ENCODE data around the gene GRID1.

Gene GRID1

DNA sequence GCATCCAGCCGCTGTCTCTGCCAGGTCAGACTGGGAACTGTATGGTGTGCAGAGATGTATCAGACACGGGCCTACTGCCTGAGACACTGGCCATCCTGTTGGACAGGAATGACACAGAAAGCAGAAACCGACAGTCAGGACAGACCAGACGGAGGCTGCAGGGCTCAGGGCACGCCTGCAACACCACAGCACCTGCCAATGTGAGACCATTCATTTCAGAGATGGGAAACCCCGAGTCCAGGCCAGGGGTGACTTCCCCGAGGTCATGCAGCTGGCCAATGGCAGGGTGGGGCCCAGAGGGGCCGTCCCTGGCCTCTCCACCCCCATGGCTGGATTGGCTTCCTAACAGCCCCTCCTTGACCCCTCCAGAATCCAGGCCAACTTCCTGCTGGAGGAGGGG is 34.7 kb downstream of the GRID1 start:
- in situ Hi-C loops (cut with MboI; ENCODE audit: low pct_unique_long_range_greater_than_20kb, low sequenced_read_pairs) = no loop called here
- DNase-seq = no peak

GRCh38 chr10:86330778-86331763 is 35.5 kb downstream of the GRID1 start:
- in situ Hi-C loops (cut with MboI; ENCODE audit: low pct_unique_long_range_greater_than_20kb, low sequenced_read_pairs) = no loop called here

DNA sequence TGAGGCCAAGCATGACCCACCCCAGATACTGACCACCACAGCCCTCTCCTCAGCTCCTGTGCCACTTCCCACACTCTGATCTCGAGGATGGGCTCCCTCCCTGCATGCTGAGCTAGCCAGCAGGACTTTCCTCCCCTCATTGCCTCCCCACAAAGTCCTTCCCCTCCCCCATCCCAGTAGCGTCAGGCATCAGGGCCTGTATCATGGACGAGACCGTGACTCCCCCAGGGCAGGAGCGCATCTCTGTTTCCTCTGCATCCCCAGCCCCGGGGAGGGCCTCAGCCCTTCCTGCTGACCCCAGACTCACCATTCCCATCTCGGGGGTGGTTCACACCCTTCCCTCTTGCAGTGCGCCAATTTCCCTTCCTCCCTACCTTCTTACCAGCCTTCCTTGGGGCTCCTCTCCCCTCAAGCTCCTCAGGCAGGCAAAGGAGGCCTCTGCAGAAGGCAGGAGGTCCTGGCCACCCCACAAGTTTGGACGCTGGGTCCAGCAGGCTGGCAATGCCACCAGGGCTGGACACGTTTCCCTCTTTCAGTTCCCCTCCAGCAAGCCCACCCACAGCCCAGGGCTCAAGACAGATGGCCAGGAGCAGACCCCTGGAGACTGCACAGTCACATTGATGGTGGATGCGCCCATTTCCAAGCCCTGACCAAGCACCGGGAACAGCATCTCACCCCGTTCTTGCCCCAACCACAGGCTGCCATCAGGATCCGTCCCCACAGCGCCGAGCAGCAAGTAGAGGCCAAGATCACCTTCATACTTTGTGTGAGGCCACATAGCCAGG is 36.5 kb downstream of the GRID1 start:
- DNase-seq = no peak
- in situ Hi-C loops (cut with MboI; ENCODE audit: low pct_unique_long_range_greater_than_20kb, low sequenced_read_pairs) = no loop called here

More at GRCh38 chr10:86330778-86331763, 35.5 kb downstream of the GRID1 start:
- no peak for DNase-seq

DNA sequence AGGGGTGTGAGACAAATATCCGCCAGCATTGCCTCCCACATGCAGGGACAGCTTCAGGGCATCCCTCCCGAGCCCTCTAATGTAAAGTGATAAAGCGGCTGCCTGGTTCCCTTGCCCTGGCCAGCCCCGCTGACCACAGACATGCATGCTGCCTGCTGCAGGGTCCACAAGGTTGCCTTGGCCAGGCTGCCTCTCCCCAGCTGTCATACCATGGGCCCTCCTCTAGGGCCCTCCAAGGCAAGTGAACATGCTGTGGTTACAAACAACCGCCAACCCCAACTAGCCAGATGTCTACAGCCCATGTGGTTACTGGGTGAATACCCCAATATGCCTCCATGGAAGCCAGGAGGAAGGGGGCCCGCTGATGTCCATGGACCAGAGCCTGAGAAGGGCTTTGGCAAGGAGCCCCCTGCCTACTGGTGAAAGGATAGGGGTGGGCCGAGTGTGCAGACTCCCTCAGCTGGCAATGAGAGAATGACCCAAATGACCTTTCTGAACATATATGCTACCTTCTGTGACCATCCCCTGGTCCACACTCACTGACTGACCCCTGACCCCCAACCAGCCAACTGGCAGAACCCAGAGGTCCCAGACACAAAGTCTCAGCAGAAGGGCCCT is 37.4 kb downstream of the GRID1 start:
- no peak for DNase-seq
- in situ Hi-C loops (cut with MboI; ENCODE audit: low pct_unique_long_range_greater_than_20kb, low sequenced_read_pairs) = no loop called here

DNA sequence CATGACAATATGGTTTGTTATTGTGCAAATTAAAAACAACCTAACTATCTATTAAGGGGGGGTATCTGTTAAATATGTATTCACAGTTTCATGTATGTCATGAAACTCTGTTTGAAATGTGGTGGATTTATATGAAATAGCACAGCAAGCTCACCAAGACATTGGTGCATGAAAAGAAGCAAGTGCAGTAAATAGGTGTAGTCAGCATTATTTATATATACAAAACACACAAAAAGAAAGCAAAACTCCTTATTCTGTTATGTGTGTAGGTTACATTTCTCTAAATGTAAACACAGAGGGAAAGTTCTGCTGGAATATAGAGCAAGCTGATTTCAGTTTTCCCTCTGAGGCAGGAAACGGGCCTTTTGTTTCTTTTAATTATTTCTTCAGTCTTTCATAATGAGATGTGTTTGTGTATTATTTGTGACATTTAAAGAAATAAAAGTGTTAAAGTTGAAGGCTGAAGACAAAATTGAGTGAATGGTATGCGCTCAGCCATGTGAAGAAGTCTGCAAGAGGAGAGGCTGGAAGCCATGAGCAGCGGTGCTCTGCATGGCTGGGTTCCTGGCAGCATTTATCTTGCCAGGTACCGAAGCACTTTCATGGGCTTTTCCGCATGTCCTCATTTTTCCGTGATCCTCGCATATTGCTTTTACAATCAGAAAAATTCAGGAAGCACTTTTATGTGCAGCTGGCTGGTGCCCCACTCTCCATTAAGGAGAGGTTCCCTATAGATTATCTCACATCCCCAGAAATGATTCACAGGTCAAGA is 38.5 kb downstream of the GRID1 start:
- DNase-seq = no peak
- in situ Hi-C loops (cut with MboI; ENCODE audit: low pct_unique_long_range_greater_than_20kb, low sequenced_read_pairs) = no loop called here

GRCh38 chr10:86325158-86325557 is 41.4 kb downstream of the GRID1 start:
- in situ Hi-C loops (cut with MboI; ENCODE audit: low pct_unique_long_range_greater_than_20kb, low sequenced_read_pairs) = no loop called here
- DNase-seq = no peak

GRCh38 chr10:86321568-86321967 is 45.0 kb downstream of the GRID1 start:
- in situ Hi-C loops (cut with MboI; ENCODE audit: low pct_unique_long_range_greater_than_20kb, low sequenced_read_pairs) = no loop called here
- no peak for DNase-seq

GRCh38 chr10:86319676-86320075 is 46.9 kb downstream of the GRID1 start:
- in situ Hi-C loops (cut with MboI; ENCODE audit: low pct_unique_long_range_greater_than_20kb, low sequenced_read_pairs) = no loop called here
- DNase-seq = no peak

DNA sequence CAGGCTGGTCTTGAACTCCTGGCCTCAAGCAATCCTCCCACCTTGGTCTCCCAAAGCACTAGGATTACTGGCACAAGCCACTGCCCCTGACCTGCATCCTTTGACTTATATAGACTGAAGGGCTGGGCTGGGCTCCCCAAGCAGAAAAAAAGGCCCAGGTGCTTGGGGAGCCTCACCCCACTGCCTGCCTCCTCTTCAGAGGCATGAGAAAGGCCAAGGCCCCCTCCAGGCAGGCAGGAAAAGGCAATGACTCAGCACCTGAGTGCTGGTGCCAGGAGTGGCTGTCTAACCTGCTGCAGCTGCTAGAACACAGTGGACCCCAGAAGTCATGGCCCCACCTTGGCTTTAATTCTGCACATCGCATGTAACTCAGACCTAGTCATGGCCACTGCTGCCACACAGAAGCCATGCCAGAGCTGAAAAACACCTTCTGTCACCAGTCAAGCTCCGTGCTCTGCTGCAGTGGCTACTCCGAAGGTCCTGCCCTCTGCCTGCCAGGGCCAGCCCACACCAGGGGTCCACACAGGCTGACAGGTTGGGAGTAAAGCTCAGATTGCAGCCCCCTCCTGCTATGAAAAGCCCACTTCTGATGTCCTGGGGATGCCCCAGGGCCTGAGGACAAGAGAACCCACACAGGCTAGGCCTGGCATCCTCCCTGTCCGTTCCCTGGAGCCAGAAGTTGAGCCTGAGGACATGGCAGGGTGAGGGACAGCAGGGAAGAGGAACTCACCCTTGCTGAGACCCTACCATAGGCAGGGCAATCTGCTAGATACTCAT is 48.5 kb downstream of the GRID1 start:
- no peak for DNase-seq

DNA sequence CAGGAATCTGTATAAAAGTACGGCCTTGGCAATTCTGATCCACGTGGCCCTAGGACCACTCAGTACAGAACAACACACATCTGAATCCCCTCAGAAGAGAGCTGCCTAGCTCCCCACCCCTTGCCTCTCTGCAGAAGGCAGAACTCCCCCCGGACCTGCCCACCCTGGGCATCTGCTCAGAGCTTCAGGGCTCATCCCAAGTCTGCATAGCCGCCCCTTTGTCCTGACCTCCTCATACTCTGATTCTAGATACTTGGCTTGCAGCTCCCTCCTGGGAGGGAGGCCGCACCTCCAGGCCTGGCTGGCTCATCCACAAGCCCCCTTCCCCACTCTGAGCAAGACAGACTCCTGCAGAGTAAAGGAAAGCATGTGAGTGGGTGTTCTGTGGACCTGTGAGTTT is 49.6 kb downstream of the GRID1 start:
- DNase-seq = no peak
- in situ Hi-C loops (cut with MboI; ENCODE audit: low pct_unique_long_range_greater_than_20kb, low sequenced_read_pairs) = no loop called here

More for the DNA sequence above, 48.5 kb downstream of the GRID1 start:
- in situ Hi-C loops (cut with MboI; ENCODE audit: low pct_unique_long_range_greater_than_20kb, low sequenced_read_pairs) = no loop called here

- no peak for DNase-seq
- in situ Hi-C loops (cut with MboI; ENCODE audit: low pct_unique_long_range_greater_than_20kb, low sequenced_read_pairs) = no loop called here
These were observed 50.2 kb downstream of the GRID1 start for GRCh38 chr10:86316274-86316835.

GRCh38 chr10:86315549-86315942 is 51.0 kb downstream of the GRID1 start:
- in situ Hi-C loops (cut with MboI; ENCODE audit: low pct_unique_long_range_greater_than_20kb, low sequenced_read_pairs) = no loop called here
- DNase-seq = no peak

GRCh38 chr10:86314616-86315548 is 51.7 kb downstream of the GRID1 start:
- in situ Hi-C loops (cut with MboI; ENCODE audit: low pct_unique_long_range_greater_than_20kb, low sequenced_read_pairs) = no loop called here
- DNase-seq = no peak

DNA sequence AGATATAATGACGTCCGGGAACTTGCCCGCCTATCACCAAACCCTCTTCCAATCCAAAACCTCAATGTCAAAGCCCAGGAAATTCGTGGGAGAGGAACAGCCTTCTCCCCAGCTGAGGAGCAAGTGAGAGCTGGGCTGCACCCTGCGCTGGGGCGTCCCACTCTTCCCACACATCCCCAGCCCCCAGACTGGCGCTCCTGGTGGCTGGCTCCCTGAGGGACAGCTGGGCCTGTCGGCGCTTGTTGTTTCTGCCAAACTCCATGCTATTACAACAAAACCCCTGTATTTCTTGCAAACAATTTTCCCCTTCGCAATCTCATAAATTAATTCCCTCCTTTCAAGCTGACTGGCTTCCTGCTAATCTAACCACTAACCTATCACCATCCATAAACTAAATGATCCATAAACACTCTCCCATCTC is 53.0 kb downstream of the GRID1 start:
- in situ Hi-C loops (cut with MboI; ENCODE audit: low pct_unique_long_range_greater_than_20kb, low sequenced_read_pairs) = no loop called here
- no peak for DNase-seq

GRCh38 chr10:86312701-86313270 is 53.8 kb downstream of the GRID1 start:
- in situ Hi-C loops (cut with MboI; ENCODE audit: low pct_unique_long_range_greater_than_20kb, low sequenced_read_pairs) = no loop called here
- DNase-seq = no peak

- in situ Hi-C loops (cut with MboI; ENCODE audit: low pct_unique_long_range_greater_than_20kb, low sequenced_read_pairs) = no loop called here
- DNase-seq = no peak
These were observed 54.7 kb downstream of the GRID1 start for GRCh38 chr10:86311906-86312305.

- no peak for DNase-seq
- in situ Hi-C loops (cut with MboI; ENCODE audit: low pct_unique_long_range_greater_than_20kb, low sequenced_read_pairs) = no loop called here
These were observed 55.4 kb downstream of the GRID1 start for GRCh38 chr10:86311190-86311589.
